HG02840 (cell line): ENCODE results near the gene LTB.

Source experiments
- ATAC-seq: cut with Tn5 transposase; IDR thresholded peaks from one replicate; pipeline ENCODE4 v1.9.1; 2021; ENCODE audit warnings: mild to moderate bottlenecking, moderate library complexity, moderate number of reproducible peaks; ENCODE audit not compliant: unreplicated experiment, low FRiP score

Gene LTB

GRCh38 chr6:31576897-31577578, 5.2 kb downstream of the LTB start:
- no peak for ATAC-seq

DNA sequence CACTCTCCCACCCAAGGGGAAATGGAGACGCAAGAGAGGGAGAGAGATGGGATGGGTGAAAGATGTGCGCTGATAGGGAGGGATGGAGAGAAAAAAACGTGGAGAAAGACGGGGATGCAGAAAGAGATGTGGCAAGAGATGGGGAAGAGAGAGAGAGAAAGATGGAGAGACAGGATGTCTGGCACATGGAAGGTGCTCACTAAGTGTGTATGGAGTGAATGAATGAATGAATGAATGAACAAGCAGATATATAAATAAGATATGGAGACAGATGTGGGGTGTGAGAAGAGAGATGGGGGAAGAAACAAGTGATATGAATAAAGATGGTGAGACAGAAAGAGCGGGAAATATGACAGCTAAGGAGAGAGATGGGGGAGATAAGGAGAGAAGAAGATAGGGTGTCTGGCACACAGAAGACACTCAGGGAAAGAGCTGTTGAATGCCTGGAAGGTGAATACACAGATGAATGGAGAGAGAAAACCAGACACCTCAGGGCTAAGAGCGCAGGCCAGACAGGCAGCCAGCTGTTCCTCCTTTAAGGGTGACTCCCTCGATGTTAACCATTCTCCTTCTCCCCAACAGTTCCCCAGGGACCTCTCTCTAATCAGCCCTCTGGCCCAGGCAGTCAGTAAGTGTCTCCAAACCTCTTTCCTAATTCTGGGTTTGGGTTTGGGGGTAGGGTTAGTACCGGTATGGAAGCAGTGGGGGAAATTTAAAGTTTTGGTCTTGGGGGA, 6.1 kb downstream of the LTB start:
- ATAC-seq, result no peak

- no peak for ATAC-seq
Observed at GRCh38 chr6:31575335-31575901, 6.8 kb downstream of the LTB start, which contains the start of gene TNF. Gene TNF (plus strand): TSS chr6:31575565. CDS start chr6:31575742, 177 bp downstream.

DNA sequence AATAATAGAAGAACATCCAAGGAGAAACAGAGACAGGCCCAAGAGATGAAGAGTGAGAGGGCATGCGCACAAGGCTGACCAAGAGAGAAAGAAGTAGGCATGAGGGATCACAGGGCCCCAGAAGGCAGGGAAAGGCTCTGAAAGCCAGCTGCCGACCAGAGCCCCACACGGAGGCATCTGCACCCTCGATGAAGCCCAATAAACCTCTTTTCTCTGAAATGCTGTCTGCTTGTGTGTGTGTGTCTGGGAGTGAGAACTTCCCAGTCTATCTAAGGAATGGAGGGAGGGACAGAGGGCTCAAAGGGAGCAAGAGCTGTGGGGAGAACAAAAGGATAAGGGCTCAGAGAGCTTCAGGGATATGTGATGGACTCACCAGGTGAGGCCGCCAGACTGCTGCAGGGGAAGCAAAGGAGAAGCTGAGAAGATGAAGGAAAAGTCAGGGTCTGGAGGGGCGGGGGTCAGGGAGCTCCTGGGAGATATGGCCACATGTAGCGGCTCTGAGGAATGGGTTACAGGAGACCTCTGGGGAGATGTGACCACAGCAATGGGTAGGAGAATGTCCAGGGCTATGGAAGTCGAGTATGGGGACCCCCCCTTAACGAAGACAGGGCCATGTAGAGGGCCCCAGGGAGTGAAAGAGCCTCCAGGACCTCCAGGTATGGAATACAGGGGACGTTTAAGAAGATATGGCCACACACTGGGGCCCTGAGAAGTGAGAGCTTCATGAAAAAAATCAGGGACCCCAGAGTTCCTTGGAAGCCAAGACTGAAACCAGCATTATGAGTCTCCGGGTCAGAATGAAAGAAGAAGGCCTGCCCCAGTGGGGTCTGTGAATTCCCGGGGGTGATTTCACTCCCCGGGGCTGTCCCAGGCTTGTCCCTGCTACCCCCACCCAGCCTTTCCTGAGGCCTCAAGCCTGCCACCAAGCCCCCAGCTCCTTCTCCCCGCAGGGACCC, 7.8 kb downstream of the LTB start:
- ATAC-seq, result no peak

DNA sequence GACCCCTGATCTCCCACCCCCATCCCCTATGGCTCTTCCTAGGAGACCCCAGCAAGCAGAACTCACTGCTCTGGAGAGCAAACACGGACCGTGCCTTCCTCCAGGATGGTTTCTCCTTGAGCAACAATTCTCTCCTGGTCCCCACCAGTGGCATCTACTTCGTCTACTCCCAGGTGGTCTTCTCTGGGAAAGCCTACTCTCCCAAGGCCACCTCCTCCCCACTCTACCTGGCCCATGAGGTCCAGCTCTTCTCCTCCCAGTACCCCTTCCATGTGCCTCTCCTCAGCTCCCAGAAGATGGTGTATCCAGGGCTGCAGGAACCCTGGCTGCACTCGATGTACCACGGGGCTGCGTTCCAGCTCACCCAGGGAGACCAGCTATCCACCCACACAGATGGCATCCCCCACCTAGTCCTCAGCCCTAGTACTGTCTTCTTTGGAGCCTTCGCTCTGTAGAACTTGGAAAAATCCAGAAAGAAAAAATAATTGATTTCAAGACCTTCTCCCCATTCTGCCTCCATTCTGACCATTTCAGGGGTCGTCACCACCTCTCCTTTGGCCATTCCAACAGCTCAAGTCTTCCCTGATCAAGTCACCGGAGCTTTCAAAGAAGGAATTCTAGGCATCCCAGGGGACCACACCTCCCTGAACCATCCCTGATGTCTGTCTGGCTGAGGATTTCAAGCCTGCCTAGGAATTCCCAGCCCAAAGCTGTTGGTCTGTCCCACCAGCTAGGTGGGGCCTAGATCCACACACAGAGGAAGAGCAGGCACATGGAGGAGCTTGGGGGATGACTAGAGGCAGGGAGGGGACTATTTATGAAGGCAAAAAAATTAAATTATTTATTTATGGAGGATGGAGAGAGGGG, 8.8 kb downstream of the LTB start:
- no peak for ATAC-seq

- no peak for ATAC-seq
Observed at GRCh38 chr6:31572041-31572911, 9.9 kb downstream of the LTB start, which contains the start of gene LTA. Gene LTA (plus strand): TSS chr6:31572289. CDS start chr6:31572743, 454 bp downstream.

GRCh38 chr6:31569861-31570536, 12.2 kb downstream of the LTB start:
- no peak for ATAC-seq

DNA sequence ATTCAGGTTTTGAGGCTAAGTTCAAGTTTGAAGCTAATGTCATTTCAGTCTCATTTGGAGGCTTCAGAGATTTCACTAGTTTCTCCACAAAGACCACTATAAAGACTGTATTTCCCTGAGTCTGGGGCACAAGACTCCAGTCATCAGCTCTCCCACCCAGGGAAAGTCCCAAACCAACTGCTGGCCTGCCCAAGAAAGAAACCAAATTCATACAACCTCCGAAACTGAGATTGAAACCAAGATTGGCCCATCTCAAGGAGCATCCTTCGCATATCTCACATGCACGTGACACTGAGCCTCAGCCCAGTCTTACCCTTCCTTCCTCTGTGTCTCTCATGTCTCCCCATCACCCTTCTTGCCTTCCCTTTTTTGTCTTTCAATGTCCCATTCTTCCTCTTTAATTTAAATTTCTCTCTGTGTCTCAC, 13.7 kb downstream of the LTB start:
- peak; percentile 73 for ATAC-seq

- ATAC-seq, result no peak
Observed at GRCh38 chr6:31567531-31568370, 14.5 kb downstream of the LTB start.

DNA sequence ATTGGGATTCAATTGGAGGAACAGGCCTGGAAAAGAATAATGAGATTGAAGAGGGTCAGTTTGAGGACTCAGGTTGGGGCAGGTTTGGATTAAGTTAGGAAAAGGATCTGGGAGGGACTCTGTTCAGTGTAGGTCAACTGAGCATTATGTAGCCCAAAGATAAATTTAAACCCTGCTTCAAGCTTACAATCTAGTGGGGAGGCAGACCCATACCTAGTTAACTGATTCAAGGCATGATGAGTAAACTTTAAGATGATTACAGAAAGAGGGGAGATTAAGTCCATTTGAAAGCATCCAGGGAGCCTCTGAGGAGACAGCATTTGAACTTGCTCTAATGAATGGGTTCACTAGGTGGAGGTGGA, 21.5 kb downstream of the LTB start:
- no peak for ATAC-seq

- ATAC-seq, result peak; percentile 71
Observed at GRCh38 chr6:31559958-31560696, 22.1 kb downstream of the LTB start.

GRCh38 chr6:31559606-31559957, 22.6 kb downstream of the LTB start:
- ATAC-seq, result no peak

DNA sequence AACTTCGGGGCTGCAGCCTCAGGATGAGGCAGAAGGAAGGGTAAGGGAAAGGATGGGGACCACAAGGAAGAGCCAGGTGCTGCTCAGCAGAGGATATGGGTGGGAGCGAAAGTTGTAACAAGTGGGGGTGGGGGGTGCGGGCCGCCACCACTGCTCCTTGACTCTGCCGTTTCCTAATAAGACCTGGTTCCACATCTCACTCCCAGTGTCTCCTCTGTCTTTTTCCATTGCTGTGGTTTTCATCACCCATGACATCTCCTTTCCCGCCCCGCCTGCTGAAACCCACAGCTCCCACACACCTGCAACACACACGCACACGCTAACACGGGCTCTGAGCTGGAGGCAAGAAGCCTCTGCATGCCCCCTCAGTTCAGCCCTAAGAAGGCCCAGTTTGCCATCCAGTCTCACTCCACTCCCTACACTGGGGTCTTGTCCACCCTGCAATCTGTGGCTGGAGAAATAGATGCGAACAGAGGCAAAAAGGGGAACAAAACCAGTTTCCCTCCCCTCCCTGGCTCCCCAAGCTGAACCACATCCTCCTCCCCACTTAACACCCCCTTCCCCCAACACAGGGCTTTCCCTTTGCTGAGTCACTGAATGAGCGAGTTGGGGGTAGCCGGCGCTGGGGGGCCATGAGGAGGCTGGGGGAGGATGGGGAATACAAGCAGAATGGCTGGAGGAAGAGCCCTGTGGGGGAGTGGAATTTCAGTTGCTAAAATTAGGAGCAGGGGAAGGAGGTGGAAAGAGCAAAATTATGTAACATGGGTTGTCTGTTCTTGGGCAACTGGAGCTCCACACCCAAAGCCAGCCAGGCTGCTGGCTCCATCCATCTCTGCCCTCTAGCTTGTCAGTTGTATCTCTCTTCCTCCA, 23.4 kb downstream of the LTB start:
- no peak for ATAC-seq

DNA sequence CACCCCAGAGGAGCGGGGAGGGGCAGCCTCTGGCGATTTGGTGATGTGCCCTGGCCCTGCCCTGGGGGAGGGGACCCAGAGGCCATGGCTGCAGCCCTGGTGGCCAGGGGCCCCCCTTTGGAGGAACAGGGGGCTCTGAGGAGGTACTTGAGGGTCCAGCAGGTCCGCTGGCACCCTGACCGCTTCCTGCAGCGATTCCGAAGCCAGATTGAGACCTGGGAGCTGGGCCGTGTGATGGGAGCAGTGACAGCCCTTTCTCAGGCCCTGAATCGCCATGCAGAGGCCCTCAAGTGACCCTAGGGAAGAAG, 24.0 kb downstream of the LTB start:
- no peak for ATAC-seq

DNA sequence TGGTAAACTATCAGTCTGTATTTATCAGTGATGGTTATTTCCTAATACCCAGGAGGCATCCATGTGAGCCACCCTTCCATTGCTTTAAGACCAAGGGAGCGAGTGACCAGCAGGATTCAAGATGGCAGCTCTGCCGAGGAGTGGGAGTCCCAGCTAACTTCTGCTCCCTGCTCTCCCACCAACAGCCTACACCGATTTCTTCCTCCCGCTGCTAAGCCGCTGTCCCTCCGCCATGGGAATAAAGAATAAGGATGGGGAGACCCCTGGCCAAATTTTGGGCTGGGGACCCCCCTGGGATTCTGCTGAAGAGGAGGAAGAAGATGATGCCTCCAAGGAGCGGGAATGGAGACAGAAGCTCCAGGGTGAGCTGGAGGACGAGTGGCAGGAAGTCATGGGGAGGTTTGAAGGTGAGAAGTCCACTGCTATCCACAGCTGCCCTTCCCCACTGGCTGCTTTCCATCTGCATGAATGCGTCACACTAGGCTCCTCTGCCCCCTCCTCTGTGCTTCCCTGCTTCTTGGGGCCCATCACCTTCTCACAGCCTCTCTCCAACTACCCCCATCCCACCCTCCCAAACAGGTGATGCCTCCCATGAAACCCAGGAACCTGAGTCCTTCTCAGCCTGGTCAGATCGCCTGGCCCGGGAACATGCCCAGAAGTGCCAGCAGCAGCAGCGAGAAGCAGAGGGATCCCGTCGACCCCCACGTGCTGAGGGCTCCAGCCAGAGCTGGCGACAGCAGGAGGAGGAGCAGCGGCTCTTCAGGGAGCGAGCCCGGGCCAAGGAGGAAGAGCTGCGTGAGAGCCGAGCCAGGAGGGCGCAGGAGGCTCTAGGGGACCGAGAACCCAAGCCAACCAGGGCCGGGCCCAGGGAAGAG, 24.5 kb downstream of the LTB start:
- no peak for ATAC-seq
